Panc1 (cell line): Measurements from ENCODE around the gene TLCD5. TPM values are rescaled to one million over a fixed set of nuclear protein-coding genes. Genes with fewer than 3 reads are reported as not detected.

Experiments used
- ATAC-seq: fragments of 200-7000 bp; cut with Tn5 transposase; 2 replicates; pipeline ENCODE4 v1.9.1; 2020; ENCODE audit warnings: mild to moderate bottlenecking, moderate library complexity
- BruUV-seq: library from RNA; stranded (reverse); fragments of 400-500 nt; replicated peaks from 2 replicates; lab custom pipeline; 2021; lab: Mats Ljungman, UMichigan
- CTCF ChIA-PET: fragments of 300-600 bp; sonication (Branson Sonifier 250); formaldehyde crosslinking; loops from one replicate; lab custom pipeline; 2022; ENCODE audit warnings: antibody characterized with exemption; lab: Charles Lee
- POLR2A ChIA-PET: fragments of 300-600 bp; sonication (Branson Sonifier 250); formaldehyde crosslinking; loops from one replicate; lab custom pipeline; 2022; ENCODE audit warnings: antibody characterized with exemption; lab: Charles Lee
- DNase-seq: peaks from one replicate; pipeline ENCODE4 v3.0.0-alpha.2; 2010; ENCODE audit warnings: low read depth, low spot score
- H3K27ac ChIP-seq: 2 replicates; pipeline ENCODE4 v1.5.1; 2011; ENCODE audit warnings: mild to moderate bottlenecking, low read length, inconsistent platforms
- H3K27me3 ChIP-seq: fragments of 200-500 bp; sonication (Bioruptor generic); 2 replicates; pipeline ENCODE4 v1.6.0; 2014; ENCODE audit warnings: low read length, inconsistent platforms; ENCODE audit not compliant: control insufficient read depth, insufficient read depth
- H3K36me3 ChIP-seq: fragments of 200-500 bp; sonication (Bioruptor generic); 2 replicates; pipeline ENCODE4 v1.5.1; 2014; ENCODE audit warnings: inconsistent platforms, mild to moderate bottlenecking, low read length, moderate library complexity; ENCODE audit not compliant: control insufficient read depth, insufficient read depth
- H3K4me1 ChIP-seq: 2 replicates; pipeline ENCODE4 v1.5.1; 2011; ENCODE audit warnings: inconsistent platforms, mild to moderate bottlenecking, low read length, moderate library complexity; ENCODE audit not compliant: control insufficient read depth, insufficient read depth
- H3K4me3 ChIP-seq, 2 experiments: 2 replicates each; pipeline ENCODE4 v1.5.1; 2011 to 2012; ENCODE audit warnings: low read depth in 2 of 2, low read length in 2 of 2, mild to moderate bottlenecking in 2 of 2, inconsistent platforms in 1 of 2, moderate library complexity in 1 of 2
- H3K9me3 ChIP-seq: fragments of 200-500 bp; sonication (Bioruptor generic); 2 replicates; pipeline ENCODE4 v1.5.1; 2014; ENCODE audit warnings: low read depth, mild to moderate bottlenecking, inconsistent platforms, low read length, moderate library complexity; ENCODE audit not compliant: control insufficient read depth, insufficient read depth
- POLR2AphosphoS5 ChIP-seq: IDR thresholded peaks from 2 replicates; pipeline ENCODE4 v1.6.1; 2012; ENCODE audit warnings: mild to moderate bottlenecking, low read depth, low read length, moderate library complexity
- SIN3A ChIP-seq: IDR thresholded peaks from 2 replicates; pipeline ENCODE4 v1.6.1; 2012; ENCODE audit warnings: low read depth, mild to moderate bottlenecking, low read length, moderate library complexity, borderline replicate concordance; ENCODE audit not compliant: insufficient read depth
- TCF7L2 ChIP-seq: IDR thresholded peaks from 2 replicates; pipeline ENCODE4 v1.6.1; 2011; ENCODE audit warnings: mild to moderate bottlenecking, low read depth, low read length, inconsistent platforms
- in situ Hi-C: cut with HindIII; loops from 2 replicates; pipeline ENCODE4 v1.10.0; 2016; ENCODE audit warnings: low sequenced_read_pairs, low pct_unique_long_range_greater_than_20kb
- intact Hi-C: fragments of 100-400 bp; cut with micrococcal nuclease; formaldehyde crosslinking; loops from one replicate; pipeline ENCODE4 v1.10.0; 2022; ENCODE audit not compliant: unreplicated experiment
- total RNA-seq: library from RNA; stranded (reverse); gene quantifications from one replicate; pipeline ENCODE4 v1.2.1, GENCODE V29; 2021; ENCODE audit not compliant: unreplicated experiment
- TF ChIP-seq, protein P1 (sequence below), 2 experiments: IDR thresholded peaks; 2 replicates each; pipeline ENCODE4 v1.6.1; 2011 to 2012; ENCODE audit warnings: low read depth in 2 of 2, control low read depth in 1 of 2, low read length in 1 of 2, mild to moderate bottlenecking in 1 of 2, moderate library complexity in 1 of 2; ENCODE audit not compliant: insufficient read depth in 1 of 2
- TF ChIP-seq, protein P2 (sequence below): fragments of 450-650 bp; IDR thresholded peaks from 2 replicates; pipeline ENCODE4 v1.5.1; 2017; ENCODE audit warnings: mild to moderate bottlenecking

Gene TLCD5
- total RNA-seq, 1 experiment from 2014 or later: 22.8 TPM

- ATAC-seq: no peak
- H3K27me3 ChIP-seq: no peaks in the 10 kb centered on the region
- TF ChIP-seq, protein P1, sequence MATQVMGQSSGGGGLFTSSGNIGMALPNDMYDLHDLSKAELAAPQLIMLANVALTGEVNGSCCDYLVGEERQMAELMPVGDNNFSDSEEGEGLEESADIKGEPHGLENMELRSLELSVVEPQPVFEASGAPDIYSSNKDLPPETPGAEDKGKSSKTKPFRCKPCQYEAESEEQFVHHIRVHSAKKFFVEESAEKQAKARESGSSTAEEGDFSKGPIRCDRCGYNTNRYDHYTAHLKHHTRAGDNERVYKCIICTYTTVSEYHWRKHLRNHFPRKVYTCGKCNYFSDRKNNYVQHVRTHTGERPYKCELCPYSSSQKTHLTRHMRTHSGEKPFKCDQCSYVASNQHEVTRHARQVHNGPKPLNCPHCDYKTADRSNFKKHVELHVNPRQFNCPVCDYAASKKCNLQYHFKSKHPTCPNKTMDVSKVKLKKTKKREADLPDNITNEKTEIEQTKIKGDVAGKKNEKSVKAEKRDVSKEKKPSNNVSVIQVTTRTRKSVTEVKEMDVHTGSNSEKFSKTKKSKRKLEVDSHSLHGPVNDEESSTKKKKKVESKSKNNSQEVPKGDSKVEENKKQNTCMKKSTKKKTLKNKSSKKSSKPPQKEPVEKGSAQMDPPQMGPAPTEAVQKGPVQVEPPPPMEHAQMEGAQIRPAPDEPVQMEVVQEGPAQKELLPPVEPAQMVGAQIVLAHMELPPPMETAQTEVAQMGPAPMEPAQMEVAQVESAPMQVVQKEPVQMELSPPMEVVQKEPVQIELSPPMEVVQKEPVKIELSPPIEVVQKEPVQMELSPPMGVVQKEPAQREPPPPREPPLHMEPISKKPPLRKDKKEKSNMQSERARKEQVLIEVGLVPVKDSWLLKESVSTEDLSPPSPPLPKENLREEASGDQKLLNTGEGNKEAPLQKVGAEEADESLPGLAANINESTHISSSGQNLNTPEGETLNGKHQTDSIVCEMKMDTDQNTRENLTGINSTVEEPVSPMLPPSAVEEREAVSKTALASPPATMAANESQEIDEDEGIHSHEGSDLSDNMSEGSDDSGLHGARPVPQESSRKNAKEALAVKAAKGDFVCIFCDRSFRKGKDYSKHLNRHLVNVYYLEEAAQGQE (IDR thresholded peaks at IDR 0.05; ENCODE audit: insufficient read depth in 1 of 2, low read depth in 2 of 2, low read length in 1 of 2): no peak
- TF ChIP-seq SIN3A (no peak), POLR2AphosphoS5 (no peak), TCF7L2 (no peak)
- TF ChIP-seq, protein P2, sequence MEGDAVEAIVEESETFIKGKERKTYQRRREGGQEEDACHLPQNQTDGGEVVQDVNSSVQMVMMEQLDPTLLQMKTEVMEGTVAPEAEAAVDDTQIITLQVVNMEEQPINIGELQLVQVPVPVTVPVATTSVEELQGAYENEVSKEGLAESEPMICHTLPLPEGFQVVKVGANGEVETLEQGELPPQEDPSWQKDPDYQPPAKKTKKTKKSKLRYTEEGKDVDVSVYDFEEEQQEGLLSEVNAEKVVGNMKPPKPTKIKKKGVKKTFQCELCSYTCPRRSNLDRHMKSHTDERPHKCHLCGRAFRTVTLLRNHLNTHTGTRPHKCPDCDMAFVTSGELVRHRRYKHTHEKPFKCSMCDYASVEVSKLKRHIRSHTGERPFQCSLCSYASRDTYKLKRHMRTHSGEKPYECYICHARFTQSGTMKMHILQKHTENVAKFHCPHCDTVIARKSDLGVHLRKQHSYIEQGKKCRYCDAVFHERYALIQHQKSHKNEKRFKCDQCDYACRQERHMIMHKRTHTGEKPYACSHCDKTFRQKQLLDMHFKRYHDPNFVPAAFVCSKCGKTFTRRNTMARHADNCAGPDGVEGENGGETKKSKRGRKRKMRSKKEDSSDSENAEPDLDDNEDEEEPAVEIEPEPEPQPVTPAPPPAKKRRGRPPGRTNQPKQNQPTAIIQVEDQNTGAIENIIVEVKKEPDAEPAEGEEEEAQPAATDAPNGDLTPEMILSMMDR: no peak
- intact Hi-C loops (no loop called here), in situ Hi-C loops (no loop called here)
- H3K4me1 ChIP-seq: peaks cover 7% of the 10 kb centered on the region
- CTCF ChIA-PET: no interaction called here
- H3K36me3 ChIP-seq: no peaks in the 10 kb centered on the region
- H3K27ac ChIP-seq: no peak overlapping the region
- H3K9me3 ChIP-seq: peaks cover 11% of the 10 kb centered on the region; the same call in 1 of the 2 replicates
- no TSS peak for BruUV-seq
- no peak overlapping the region for H3K4me3 ChIP-seq
- POLR2A ChIA-PET: no interaction called here
- DNase-seq: no peak
Measured at GRCh38 chr11:120376547-120377182, 51.6 kb downstream of the TLCD5 start.

DNA sequence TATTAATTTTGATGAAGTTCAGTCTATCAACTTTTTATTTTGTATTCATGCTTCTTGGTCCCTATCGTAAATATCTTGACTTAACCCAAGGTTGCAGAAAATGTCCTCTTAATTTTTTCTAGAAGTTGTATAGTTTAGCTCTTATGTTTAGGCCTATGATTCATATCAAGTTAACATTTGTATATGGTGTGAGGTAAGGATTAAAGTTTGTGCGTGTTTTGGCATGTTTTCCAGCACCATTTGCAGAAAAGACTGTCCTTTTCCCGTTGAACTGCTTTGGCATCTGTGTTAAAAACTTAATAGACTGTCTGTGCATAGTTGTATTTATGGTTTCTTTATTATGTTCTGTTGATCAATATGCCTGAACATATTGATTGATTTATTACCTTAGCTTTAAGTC is 53.4 kb downstream of the TLCD5 start:
- in situ Hi-C loops: no loop called here
- Histone ChIP-seq H3K27ac (no peak overlapping the region), H3K4me3 (no peak overlapping the region), H3K36me3 (no peaks in the 10 kb centered on the region), H3K27me3 (no peaks in the 10 kb centered on the region), H3K4me1 (peaks cover 4% of the 10 kb centered on the region; the same call in 1 of the 2 replicates), H3K9me3 (peaks cover 14% of the 10 kb centered on the region; the same call in 1 of the 2 replicates)
- DNase-seq (no peak), ATAC-seq (no peak)
- CTCF ChIA-PET: no interaction called here
- no TSS peak for BruUV-seq
- intact Hi-C loops: no loop called here
- POLR2A ChIA-PET: no interaction called here
- TF ChIP-seq SIN3A: no peak
- TF ChIP-seq, protein P2: no peak
- TF ChIP-seq POLR2AphosphoS5: no peak
- TF ChIP-seq, protein P1 (IDR thresholded peaks at IDR 0.05; ENCODE audit: insufficient read depth in 1 of 2, low read depth in 2 of 2, low read length in 1 of 2): no peak
- no peak for TF ChIP-seq TCF7L2
